DMS153 treated with DMSO at 0.1 percent for 48 hours (cell line): Measurements from ENCODE around the gene SKOR2.

Experiments used
- DNase-seq: peaks from one replicate; lab custom pipeline; 2025; ENCODE audit not compliant: unreplicated experiment; lab: John Stamatoyannopoulos, UW

SKOR2 gene, protein sequence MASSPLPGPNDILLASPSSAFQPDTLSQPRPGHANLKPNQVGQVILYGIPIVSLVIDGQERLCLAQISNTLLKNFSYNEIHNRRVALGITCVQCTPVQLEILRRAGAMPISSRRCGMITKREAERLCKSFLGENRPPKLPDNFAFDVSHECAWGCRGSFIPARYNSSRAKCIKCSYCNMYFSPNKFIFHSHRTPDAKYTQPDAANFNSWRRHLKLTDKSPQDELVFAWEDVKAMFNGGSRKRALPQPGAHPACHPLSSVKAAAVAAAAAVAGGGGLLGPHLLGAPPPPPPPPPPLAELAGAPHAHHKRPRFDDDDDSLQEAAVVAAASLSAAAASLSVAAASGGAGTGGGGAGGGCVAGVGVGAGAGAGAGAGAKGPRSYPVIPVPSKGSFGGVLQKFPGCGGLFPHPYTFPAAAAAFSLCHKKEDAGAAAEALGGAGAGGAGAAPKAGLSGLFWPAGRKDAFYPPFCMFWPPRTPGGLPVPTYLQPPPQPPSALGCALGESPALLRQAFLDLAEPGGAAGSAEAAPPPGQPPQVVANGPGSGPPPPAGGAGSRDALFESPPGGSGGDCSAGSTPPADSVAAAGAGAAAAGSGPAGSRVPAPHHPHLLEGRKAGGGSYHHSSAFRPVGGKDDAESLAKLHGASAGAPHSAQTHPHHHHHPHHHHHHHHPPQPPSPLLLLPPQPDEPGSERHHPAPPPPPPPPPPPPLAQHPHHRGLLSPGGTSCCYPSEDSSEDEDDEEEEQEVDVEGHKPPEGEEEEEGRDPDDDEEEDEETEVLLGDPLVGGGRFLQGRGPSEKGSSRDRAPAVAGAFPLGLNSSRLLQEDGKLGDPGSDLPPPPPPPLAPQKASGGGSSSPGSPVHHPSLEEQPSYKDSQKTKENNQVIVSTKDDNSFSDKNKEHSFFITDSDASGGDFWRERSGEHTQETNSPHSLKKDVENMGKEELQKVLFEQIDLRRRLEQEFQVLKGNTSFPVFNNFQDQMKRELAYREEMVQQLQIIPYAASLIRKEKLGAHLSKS

DNA sequence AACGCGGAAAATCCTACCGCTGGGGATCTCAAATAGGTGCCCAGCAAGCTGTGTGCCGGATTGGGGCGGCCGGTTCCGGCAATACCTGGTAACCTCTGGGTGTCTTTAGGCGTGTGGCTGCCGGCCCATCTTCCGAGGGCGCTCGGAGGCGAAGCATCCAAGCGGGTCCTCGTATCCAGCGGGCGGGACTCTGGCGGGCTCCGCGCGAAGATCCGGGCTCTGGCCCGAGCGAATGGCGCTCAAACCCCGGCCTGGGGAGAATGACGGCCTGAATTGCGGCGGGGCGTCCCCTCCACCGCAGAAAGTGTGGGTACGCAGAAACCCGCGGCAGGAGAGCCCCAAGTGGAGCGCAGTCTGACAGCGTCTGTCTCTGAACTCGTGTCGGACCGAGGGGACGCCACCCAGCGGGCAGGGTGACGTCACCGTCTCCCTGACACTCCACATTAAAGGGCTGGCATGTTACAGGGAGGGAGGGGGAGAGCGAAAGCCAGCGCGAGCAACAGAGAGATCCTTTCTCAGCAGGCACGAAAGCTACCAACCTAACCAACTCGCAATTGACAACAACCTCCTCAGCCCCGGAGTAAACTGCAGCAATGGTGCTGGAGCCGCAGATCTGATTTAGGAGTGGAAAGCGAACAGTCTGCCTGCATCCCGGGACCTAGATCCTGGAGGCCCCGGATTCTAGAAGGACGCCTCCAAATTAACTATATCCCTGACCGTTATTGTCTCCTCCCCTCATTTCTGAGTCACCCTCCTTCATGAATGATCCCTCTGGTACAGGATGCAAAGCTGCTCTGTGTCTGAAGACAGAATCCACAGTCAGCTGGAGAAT, at the start of gene SKOR2:
SKOR2 (minus strand) TSS at position 372 of the 832 bp plus-strand sequence. CDS start 2,477 bp downstream, outside the sequence.
- no peak for DNase-seq

GRCh38 chr18:47296462-47296861, 45.0 kb upstream of the SKOR2 start:
- DNase-seq = no peak

- no peak for DNase-seq
Measured at GRCh38 chr18:47294801-47295200, 43.3 kb upstream of the SKOR2 start.

- DNase-seq = no peak
Measured at GRCh38 chr18:47288741-47289140, 37.3 kb upstream of the SKOR2 start.

- DNase-seq = no peak
Measured at GRCh38 chr18:47287911-47288585, 36.6 kb upstream of the SKOR2 start.

DNA sequence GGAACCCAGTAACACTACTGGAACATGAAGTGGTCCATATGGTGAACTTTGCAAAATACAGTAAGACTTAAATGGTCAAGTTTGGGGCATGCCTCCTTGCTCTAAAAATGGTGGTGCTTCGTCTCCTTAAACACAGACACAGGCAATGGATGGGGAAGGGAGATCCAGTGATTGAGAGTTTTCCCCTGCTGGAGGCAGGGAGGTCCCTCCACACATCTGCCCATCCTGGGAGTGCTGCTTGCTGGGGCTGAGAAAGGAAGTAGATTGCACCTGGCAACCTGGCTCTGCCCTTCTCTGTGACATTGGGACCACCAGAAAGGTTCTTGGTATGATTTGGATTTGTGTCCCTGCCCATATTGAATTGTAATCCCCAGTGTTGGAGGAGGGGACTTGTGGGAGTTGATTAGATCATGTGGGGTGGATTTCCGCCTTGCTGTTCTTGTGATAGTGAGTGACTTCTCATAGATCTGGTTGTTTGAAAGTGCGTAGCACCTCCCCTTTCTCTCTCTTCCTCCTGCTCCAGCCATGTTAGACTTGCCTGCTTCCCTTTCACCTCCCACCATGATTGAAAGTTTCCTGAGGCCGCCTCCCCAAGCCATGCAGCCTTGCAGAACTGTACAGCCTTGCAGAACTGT, 35.4 kb upstream of the SKOR2 start:
- no peak for DNase-seq

DNA sequence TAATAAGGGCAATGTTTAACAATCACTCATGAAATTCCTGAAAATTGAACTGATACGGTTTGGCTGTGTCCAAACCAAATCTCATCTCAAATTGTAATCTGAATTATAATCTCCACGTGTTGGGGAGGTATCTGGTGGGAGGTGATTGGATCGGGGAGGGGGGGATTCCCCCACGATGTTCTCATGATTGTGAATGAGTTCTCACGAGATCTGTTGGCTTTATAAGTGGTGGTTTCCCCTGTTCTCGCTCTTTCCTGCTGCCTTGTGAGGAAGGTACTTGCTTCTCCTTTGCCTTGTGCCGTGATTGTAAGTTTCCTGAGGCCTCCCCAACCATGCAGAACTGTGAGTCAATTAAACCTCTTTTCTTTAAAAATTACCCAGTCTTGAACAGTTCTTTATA, 34.0 kb upstream of the SKOR2 start:
- DNase-seq = no peak

DNA sequence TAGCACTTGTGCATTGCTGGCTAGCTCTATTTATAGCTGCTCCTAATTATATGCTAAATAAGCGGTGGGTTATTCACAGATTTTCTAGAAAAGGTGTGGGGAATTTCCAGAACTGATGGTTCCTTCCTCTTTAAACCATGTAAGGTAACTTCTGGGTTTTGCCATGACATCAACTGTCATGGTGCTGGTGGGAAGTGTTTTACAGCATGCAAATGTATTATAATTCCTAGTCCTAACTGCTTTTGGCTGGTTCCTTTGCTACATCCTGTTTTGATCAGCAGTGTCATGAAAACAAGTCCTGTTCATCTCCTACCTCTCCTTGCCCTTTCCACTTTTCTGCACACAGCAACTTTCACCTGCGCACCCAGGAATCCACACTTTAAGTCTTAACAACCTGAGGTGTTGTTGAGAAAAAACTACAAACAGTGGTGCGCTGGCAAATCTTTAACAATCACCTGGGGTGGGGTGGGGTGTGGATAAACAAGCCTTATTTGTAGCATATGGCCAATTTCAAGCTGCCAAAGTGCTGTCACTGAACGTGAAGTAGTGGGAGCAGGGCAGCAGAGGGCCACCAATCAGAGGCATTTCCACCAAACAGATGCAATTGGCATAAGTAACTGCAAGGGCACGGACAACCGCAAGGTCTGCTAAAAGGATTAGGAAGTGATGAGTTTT, 33.4 kb upstream of the SKOR2 start:
- no peak for DNase-seq

GRCh38 chr18:47283476-47283875, 32.0 kb upstream of the SKOR2 start:
- DNase-seq = no peak

GRCh38 chr18:47280121-47280520, 28.7 kb upstream of the SKOR2 start:
- DNase-seq = no peak

DNA sequence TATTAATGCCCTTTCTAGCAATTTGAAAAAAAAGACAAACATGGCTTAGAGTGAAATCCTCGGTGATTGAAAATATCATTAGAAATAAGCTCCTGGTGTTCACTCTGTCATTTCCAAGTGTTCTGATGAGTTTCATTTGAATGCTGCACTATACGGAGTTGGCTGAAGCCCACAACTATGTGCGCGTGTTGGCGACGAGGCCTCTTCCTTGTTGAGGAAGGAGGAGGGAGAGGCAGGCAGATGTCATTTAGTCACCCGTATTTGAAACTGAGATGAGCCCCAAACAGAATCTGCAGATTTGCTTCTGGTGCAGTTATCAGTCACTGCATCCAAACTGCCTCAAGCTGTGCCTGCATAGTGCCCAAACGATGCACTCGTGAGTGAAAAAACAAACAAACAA, 23.5 kb upstream of the SKOR2 start:
- DNase-seq = no peak

DNA sequence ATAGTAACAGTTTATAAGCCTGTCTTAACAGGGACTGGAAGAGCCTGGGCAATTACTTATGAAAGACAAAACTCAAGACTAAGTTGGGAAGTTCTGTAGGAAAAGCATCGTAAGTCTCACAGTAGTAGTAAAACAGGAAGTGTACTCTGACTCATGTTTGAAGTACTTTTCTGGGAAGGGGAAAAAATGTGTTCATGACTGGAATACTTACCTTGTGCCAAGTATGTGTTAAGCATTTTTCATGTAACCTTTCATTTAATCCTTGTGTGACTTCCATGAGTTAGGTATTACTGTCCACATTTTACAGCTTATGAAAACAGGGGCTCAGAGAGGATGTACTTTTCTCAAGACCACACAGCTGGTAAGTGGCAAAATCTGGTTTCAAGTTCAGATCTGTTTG, 13.7 kb upstream of the SKOR2 start:
- no peak for DNase-seq

- DNase-seq = no peak
Measured at GRCh38 chr18:47264308-47264700, 12.8 kb upstream of the SKOR2 start.

GRCh38 chr18:47263430-47264307, 12.2 kb upstream of the SKOR2 start:
- DNase-seq = no peak

GRCh38 chr18:47263150-47263429, 11.6 kb upstream of the SKOR2 start:
- no peak for DNase-seq

- DNase-seq = no peak
Measured at GRCh38 chr18:47262301-47263149, 11.1 kb upstream of the SKOR2 start.

- DNase-seq = no peak
Measured at GRCh38 chr18:47261902-47262300, 10.4 kb upstream of the SKOR2 start.
